CD14-positive monocyte (primary cell): ENCODE data around the gene CDCA4. TPM values are rescaled to one million over a fixed set of nuclear protein-coding genes. Genes with fewer than 3 reads are reported as not detected.

Experiments
- DNase-seq, 3 donors: peaks; one replicate each; pipeline ENCODE4 v3.0.0-alpha.2; 2011 to 2022
- H2AFZ ChIP-seq: 2 replicates; pipeline ENCODE4 v1.6.0; 2012; ENCODE audit warnings: mild to moderate bottlenecking, low read depth, low read length, inconsistent platforms; ENCODE audit not compliant: insufficient read depth, poor library complexity, severe bottlenecking
- H3K27ac ChIP-seq, 2 donors: 1 replicate in 1 of 2; 2 replicates in 1 of 2; pipeline ENCODE4 v1.5.1; 2012 to 2013; ENCODE audit warnings: low read length in 2 of 2, control low read depth in 1 of 2, inconsistent platforms in 1 of 2, low read depth in 1 of 2, mild to moderate bottlenecking in 1 of 2
- H3K27me3 ChIP-seq, 2 donors: one replicate each; pipeline versions ENCODE4 v1.6.0 to v1.6.1; 2011 to 2013; ENCODE audit warnings: low read length in 2 of 2; ENCODE audit not compliant: control insufficient read depth in 2 of 2, insufficient read depth in 2 of 2
- H3K36me3 ChIP-seq, 2 donors: replicated peaks in 1 of 2; 1 replicate in 1 of 2; 2 replicates in 1 of 2; pipeline versions ENCODE4 v1.5.1 to v1.6.1; 2012 to 2013; ENCODE audit warnings: low read length in 2 of 2, control low read depth in 1 of 2, inconsistent platforms in 1 of 2, mild to moderate bottlenecking in 1 of 2; ENCODE audit not compliant: insufficient read depth in 2 of 2, control insufficient read depth in 1 of 2
- H3K4me1 ChIP-seq, 2 donors: 1 replicate in 1 of 2; 2 replicates in 1 of 2; pipeline versions ENCODE4 v1.5.1 to v1.6.1; 2012 to 2013; ENCODE audit warnings: low read length in 2 of 2, control low read depth in 1 of 2, inconsistent platforms in 1 of 2, mild to moderate bottlenecking in 1 of 2, moderate library complexity in 1 of 2; ENCODE audit not compliant: insufficient read depth in 2 of 2, control insufficient read depth in 1 of 2
- H3K4me2 ChIP-seq: replicated peaks from 2 replicates; pipeline ENCODE3; 2012; ENCODE audit warnings: low read length, moderate library complexity, mild to moderate bottlenecking; ENCODE audit not compliant: poor library complexity, severe bottlenecking; ENCODE audit errors: extremely low read depth
- H3K4me3 ChIP-seq, 3 experiments: fragments of 200-600 bp in 1 of 3; sonication (generic) in 1 of 3; replicated peaks in 1 of 3; 1 replicate in 2 of 3; 2 replicates in 1 of 3; pipeline ENCODE4 v1.5.1; 2011 to 2013; ENCODE audit warnings: low read length in 3 of 3, mild to moderate bottlenecking in 3 of 3, control low read depth in 2 of 3, low read depth in 2 of 3, inconsistent platforms in 1 of 3, moderate library complexity in 1 of 3
- H3K79me2 ChIP-seq: 2 replicates; pipeline ENCODE4 v1.6.0; 2012; ENCODE audit warnings: mild to moderate bottlenecking, control low read depth, inconsistent platforms, low read length, moderate library complexity; ENCODE audit not compliant: insufficient read depth
- H3K9ac ChIP-seq: 2 replicates; pipeline ENCODE4 v1.6.0; 2017; ENCODE audit warnings: low read length, mild to moderate bottlenecking; ENCODE audit not compliant: insufficient read depth, poor library complexity, severe bottlenecking
- H3K9me3 ChIP-seq, 2 donors: replicated peaks in 1 of 2; 1 replicate in 1 of 2; 2 replicates in 1 of 2; pipeline versions ENCODE4 v1.5.1 to v1.6.1; 2012 to 2013; ENCODE audit warnings: low read length in 2 of 2, control low read depth in 1 of 2; ENCODE audit not compliant: control insufficient read depth in 1 of 2, insufficient read depth in 1 of 2
- H4K20me1 ChIP-seq: 2 replicates; pipeline ENCODE4 v1.6.0; 2012; ENCODE audit warnings: mild to moderate bottlenecking, low read length, control low read depth, moderate library complexity; ENCODE audit not compliant: insufficient read depth
- H3K27ac Mint-ChIP-seq, 7 donors: one replicate each; pipeline ENCODE4 v1.8.0; 2020; ENCODE audit warnings: mild to moderate bottlenecking in 7 of 7, mixed read lengths in 7 of 7, moderate library complexity in 6 of 7, inconsistent platforms in 2 of 7
- H3K27me3 Mint-ChIP-seq, 3 donors: one replicate each; pipeline ENCODE4 v1.8.0; 2021 to 2022; ENCODE audit warnings: low read depth in 3 of 3, mild to moderate bottlenecking in 3 of 3, mixed read lengths in 3 of 3, moderate library complexity in 3 of 3, inconsistent platforms in 1 of 3
- H3K36me3 Mint-ChIP-seq, 2 donors: one replicate each; pipeline ENCODE4 v1.8.0; 2020; ENCODE audit warnings: mixed read lengths in 2 of 2, inconsistent platforms in 1 of 2, mild to moderate bottlenecking in 1 of 2
- H3K4me1 Mint-ChIP-seq: one replicate; pipeline ENCODE4 v1.8.0; 2020; ENCODE audit warnings: mild to moderate bottlenecking, mixed read lengths
- H3K4me3 Mint-ChIP-seq, 2 donors: one replicate each; pipeline ENCODE4 v1.8.0; 2020; ENCODE audit warnings: mild to moderate bottlenecking in 2 of 2, mixed read lengths in 2 of 2, moderate library complexity in 1 of 2
- H3K9me3 Mint-ChIP-seq, 7 donors: one replicate each; pipeline ENCODE4 v1.8.0; 2020 to 2022; ENCODE audit warnings: mixed read lengths in 7 of 7, mild to moderate bottlenecking in 6 of 7, moderate library complexity in 6 of 7, inconsistent platforms in 2 of 7
- WGBS: methylation state at CpG from one replicate; pipeline ENCODE4 v1.1.5; 2013; ENCODE audit warnings: missing lambda C conversion rate; ENCODE audit not compliant: insufficient coverage; 5-methylcytosine and 5-hydroxymethylcytosine counted together
- intact Hi-C, 2 donors: fragments of 100-400 bp; cut with micrococcal nuclease; formaldehyde crosslinking; loops; one replicate each; pipeline versions ENCODE4 v1.15.0 to v1.15.1; 2023
- polyA plus RNA-seq, 3 donors: library from polyadenylated mRNA; depleted of rRNA in 1 of 3; unstranded in 2 of 3; stranded (reverse) in 1 of 3; fragments of 300-500 nt in 2 of 3; fragments of >200 nt in 1 of 3; fragmentation: Illumina TruSeq in 2 of 3; gene quantifications; 1 replicate in 2 of 3; 2 replicates in 1 of 3; pipeline ENCODE4 v1.2.3, GENCODE V29; 2012 to 2021
- TF ChIP-seq, protein P1 (sequence below): fragments of 200-600 bp; IDR thresholded peaks from one replicate; pipeline ENCODE4 v1.8.0; 2022; ENCODE audit warnings: antibody characterized with exemption, mild to moderate bottlenecking

The CDCA4 gene
- polyA plus RNA-seq, 3 donors = 8.6 to 12.0 (median 11.6) TPM

DNA sequence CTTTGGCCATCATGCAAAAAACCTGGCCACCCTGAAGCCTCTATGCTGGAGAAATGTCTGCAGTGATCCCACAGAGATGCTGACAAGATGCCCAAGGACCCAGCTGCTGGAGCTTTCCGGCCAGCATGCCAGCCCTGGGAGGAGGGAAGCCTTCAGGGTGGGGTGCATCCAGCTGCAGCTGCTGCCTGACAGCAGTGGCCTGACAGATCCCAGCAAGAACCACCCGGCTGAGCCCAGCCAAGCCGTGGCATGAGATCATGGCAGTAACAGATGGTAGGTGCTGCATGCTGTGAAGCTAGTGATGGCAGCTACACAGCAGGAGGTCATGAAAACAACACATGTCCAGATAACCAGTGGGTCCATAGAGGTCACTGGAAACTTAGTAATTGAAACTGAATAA is 21.5 kb downstream of the CDCA4 start:
- TF ChIP-seq, protein P1, sequence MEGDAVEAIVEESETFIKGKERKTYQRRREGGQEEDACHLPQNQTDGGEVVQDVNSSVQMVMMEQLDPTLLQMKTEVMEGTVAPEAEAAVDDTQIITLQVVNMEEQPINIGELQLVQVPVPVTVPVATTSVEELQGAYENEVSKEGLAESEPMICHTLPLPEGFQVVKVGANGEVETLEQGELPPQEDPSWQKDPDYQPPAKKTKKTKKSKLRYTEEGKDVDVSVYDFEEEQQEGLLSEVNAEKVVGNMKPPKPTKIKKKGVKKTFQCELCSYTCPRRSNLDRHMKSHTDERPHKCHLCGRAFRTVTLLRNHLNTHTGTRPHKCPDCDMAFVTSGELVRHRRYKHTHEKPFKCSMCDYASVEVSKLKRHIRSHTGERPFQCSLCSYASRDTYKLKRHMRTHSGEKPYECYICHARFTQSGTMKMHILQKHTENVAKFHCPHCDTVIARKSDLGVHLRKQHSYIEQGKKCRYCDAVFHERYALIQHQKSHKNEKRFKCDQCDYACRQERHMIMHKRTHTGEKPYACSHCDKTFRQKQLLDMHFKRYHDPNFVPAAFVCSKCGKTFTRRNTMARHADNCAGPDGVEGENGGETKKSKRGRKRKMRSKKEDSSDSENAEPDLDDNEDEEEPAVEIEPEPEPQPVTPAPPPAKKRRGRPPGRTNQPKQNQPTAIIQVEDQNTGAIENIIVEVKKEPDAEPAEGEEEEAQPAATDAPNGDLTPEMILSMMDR = no peak
- Mint-ChIP-seq H3K27me3 (no peaks in the 10 kb centered on the region), H3K9me3 (peaks cover 0 to 5% (median 0%) of the 10 kb centered on the region in 7 donors), H3K27ac (no peak overlapping the region), H3K4me1 (no peaks in the 10 kb centered on the region), H3K36me3 (no peaks in the 10 kb centered on the region), H3K4me3 (no peak overlapping the region)
- no peaks in the 10 kb centered on the region for H4K20me1 ChIP-seq
- H3K4me2 ChIP-seq = no peak overlapping the region
- no peak overlapping the region for H3K27ac ChIP-seq
- H3K27me3 ChIP-seq = no peaks in the 10 kb centered on the region
- no peak overlapping the region for H3K9ac ChIP-seq
- H3K4me3 ChIP-seq = no peak overlapping the region
- no peaks in the 10 kb centered on the region for H3K79me2 ChIP-seq
- H3K4me1 ChIP-seq = no peaks in the 10 kb centered on the region
- intact Hi-C loops = no loop called here
- no peak for DNase-seq
- H2AFZ ChIP-seq = no peak overlapping the region
- H3K36me3 ChIP-seq = no peaks in the 10 kb centered on the region
- 97% methylated on average over 3 of the region's 3 CpGs for WGBS
- peaks cover 0 to 4% of the 10 kb centered on the region in 2 donors for H3K9me3 ChIP-seq

DNA sequence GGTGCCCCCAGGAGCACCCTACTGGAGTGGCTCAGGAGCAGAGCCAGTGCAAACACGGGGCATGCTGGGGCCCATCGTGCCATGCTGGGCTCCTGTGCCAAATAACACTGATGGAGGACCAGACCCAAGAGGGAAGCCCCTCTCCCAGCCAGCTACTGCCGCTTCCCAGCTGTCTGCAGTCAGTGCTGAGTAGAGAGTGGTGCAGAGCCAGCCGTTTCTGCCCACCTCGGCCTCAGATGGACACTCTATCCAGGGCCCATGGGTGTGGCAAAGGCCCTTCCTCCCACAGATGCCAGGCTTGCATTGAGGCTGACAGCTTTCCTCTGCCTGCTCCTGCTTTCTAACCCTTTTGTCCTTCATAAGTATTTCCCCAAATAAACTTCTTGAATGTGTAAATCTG is 22.1 kb downstream of the CDCA4 start:
- Histone ChIP-seq H3K9ac (no peak overlapping the region), H3K79me2 (no peaks in the 10 kb centered on the region), H3K36me3 (no peaks in the 10 kb centered on the region), H3K4me2 (no peak overlapping the region), H3K27me3 (no peaks in the 10 kb centered on the region), H3K4me1 (no peaks in the 10 kb centered on the region), H3K9me3 (peaks cover 0 to 4% of the 10 kb centered on the region in 2 donors), H2AFZ (no peak overlapping the region), H3K27ac (no peak overlapping the region), H4K20me1 (no peaks in the 10 kb centered on the region), H3K4me3 (no peak overlapping the region)
- 96% methylated on average over 4 of the region's 5 CpGs for WGBS
- TF ChIP-seq, protein P1 = no peak
- DNase-seq = no peak
- intact Hi-C loops = no loop called here
- Mint-ChIP-seq H3K27ac (no peak overlapping the region), H3K4me1 (no peaks in the 10 kb centered on the region), H3K27me3 (peaks cover 0 to 1% (median 0%) of the 10 kb centered on the region in 3 donors), H3K36me3 (no peaks in the 10 kb centered on the region), H3K9me3 (peaks cover 0 to 5% (median 0%) of the 10 kb centered on the region in 7 donors), H3K4me3 (no peak overlapping the region)
